T-helper 1 cell treated with Interleukin-12 subunit alpha and Interleukin-12 subunit beta and Interleukin-4 antibody, amounts not matched to agents 30 μg/mL and 1 μg/mL, for 36 hours (primary cell): ENCODE results near the gene CIDEC.
"Not testable (repeated sequence)": the region's sequence is repeated elsewhere in the genome, so short reads cannot be mapped to it uniquely, and the experiment has no call there.

ENCODE experiments used
- H3K27ac Mint-ChIP-seq: one replicate; pipeline ENCODE4 v1.8.0; 2021; ENCODE audit warnings: mild to moderate bottlenecking, mixed read lengths
- H3K27me3 Mint-ChIP-seq: one replicate; pipeline ENCODE4 v1.8.0; 2021; ENCODE audit warnings: low read depth, mixed read lengths
- H3K36me3 Mint-ChIP-seq: one replicate; pipeline ENCODE4 v1.8.0; 2021; ENCODE audit warnings: low read depth, mixed read lengths
- H3K4me1 Mint-ChIP-seq: one replicate; pipeline ENCODE4 v1.8.0; 2021; ENCODE audit warnings: low read depth, mixed read lengths
- H3K4me3 Mint-ChIP-seq: one replicate; pipeline ENCODE4 v1.8.0; 2021; ENCODE audit warnings: mild to moderate bottlenecking, moderate library complexity, mixed read lengths
- H3K9me3 Mint-ChIP-seq: one replicate; pipeline ENCODE4 v1.8.0; 2021; ENCODE audit warnings: mixed read lengths

CIDEC gene

DNA sequence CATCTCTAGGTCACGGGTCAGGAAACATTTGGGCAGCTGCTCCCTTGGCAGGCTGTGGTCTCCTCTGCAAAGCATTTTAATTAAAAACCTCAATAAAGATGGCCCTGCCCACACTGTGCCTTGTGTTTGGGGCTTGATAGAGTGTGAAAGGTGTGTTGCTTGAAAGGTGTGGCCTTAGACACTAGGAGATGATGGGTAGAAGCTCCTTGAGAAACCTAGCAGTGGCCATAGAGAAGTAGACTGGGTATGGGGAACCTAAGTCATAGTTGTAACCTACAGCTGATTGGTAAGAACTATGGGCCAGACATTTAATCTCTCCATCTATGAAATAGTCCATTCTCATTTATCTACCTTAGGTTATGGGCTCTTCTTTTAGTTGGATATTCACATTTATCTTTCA, 13.7 kb upstream of the CIDEC start:
- Mint-ChIP-seq H3K9me3 (no peaks in the 10 kb centered on the region), H3K27me3 (no peaks in the 10 kb centered on the region), H3K4me3 (no peak overlapping the region), H3K4me1 (peaks cover 38% of the 10 kb centered on the region), H3K36me3 (peaks cover 36% of the 10 kb centered on the region), H3K27ac (no peak overlapping the region)

- Mint-ChIP-seq H3K27ac (peak overlapping the region; percentile 98), H3K9me3 (no peaks in the 10 kb centered on the region), H3K27me3 (no peaks in the 10 kb centered on the region)
Observed at GRCh38 chr3:9891072-9891622, 11.1 kb upstream of the CIDEC start.

DNA sequence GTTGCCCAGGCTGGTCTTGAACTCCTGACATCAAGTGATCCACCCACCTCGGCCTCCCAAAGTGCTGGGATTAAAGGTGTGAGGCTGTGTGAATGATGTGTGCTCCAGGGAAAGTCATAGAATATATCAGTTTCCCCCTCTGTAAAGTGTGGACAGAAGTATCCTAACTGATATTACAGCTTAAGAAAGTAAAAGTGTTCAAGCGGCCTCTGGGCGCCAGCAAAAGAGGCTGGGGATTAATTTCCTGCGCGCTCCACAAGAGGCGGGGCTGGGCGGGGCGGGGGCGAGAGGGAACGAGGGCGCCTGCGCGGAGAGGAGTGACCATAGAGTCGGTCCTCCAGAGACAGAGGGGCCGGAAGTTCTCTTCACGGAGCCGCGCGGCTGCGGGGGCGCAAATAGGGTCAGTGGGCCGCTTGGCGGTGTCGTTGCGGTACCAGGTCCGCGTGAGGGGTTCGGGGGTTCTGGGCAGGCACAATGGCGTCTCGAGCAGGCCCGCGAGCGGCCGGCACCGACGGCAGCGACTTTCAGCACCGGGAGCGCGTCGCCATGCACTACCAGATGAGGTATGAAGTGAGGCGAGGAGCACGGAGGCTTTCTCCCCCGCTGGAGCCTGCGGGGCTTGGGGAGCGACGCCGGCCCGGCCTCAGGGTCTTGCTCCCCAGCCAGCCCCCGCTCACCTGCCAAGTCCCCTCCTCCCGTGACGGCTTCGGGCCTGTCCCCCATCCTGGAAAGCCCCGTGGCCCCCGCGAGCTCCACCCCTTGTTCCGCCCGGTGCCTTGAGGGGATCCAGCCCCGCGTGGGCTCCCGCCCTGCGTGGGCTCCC, 10.4 kb upstream of the CIDEC start, which contains the start of gene JAGN1:
Gene JAGN1 (plus strand): TSS at position 362 of the 823 bp plus-strand sequence. CDS start 113 bp downstream, at position 475.
- no peaks in the 10 kb centered on the region for H3K9me3 Mint-ChIP-seq
- H3K4me3 Mint-ChIP-seq = peak within 1 kb of the TSS; percentile 96
- H3K4me1 Mint-ChIP-seq = peaks cover 31% of the 10 kb centered on the region
- peak within 1 kb of the TSS; percentile 98 for H3K27ac Mint-ChIP-seq
- peaks cover 32% of the 10 kb centered on the region for H3K36me3 Mint-ChIP-seq
- no peaks in the 10 kb centered on the region for H3K27me3 Mint-ChIP-seq

More at GRCh38 chr3:9891072-9891622, 11.1 kb upstream of the CIDEC start:
- Mint-ChIP-seq H3K4me1 (peaks cover 32% of the 10 kb centered on the region), H3K4me3 (peak overlapping the region; percentile 96), H3K36me3 (peaks cover 34% of the 10 kb centered on the region)

- Mint-ChIP-seq H3K27me3 (no peaks in the 10 kb centered on the region), H3K27ac (no peak overlapping the region), H3K9me3 (no peaks in the 10 kb centered on the region), H3K4me1 (peaks cover 25% of the 10 kb centered on the region), H3K36me3 (peaks cover 25% of the 10 kb centered on the region), H3K4me3 (no peak overlapping the region)
Observed at GRCh38 chr3:9889405-9889804, 9.4 kb upstream of the CIDEC start.

DNA sequence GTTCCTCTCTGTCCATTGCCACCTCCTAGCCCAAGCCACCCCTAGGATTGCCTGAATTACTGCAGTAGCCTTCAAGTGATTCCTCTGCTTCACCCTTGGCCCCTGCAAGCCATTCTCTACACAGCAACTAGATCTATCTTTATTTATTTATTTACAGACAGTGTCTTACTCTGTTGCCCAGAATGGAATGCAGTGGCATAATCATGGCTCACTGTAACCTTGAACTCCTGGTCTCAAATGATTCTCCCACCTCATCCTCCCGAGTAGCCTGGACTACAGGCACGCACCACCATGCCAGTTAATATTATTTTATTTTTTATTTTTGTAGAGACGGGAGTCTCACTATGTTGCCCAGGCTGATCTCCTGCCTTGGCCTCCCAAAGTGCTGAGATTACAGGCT, 8.5 kb upstream of the CIDEC start:
- no peak overlapping the region for H3K4me3 Mint-ChIP-seq
- H3K4me1 Mint-ChIP-seq = peaks cover 17% of the 10 kb centered on the region
- H3K27me3 Mint-ChIP-seq = no peaks in the 10 kb centered on the region
- no peaks in the 10 kb centered on the region for H3K9me3 Mint-ChIP-seq
- no peak overlapping the region for H3K27ac Mint-ChIP-seq
- peaks cover 18% of the 10 kb centered on the region for H3K36me3 Mint-ChIP-seq

DNA sequence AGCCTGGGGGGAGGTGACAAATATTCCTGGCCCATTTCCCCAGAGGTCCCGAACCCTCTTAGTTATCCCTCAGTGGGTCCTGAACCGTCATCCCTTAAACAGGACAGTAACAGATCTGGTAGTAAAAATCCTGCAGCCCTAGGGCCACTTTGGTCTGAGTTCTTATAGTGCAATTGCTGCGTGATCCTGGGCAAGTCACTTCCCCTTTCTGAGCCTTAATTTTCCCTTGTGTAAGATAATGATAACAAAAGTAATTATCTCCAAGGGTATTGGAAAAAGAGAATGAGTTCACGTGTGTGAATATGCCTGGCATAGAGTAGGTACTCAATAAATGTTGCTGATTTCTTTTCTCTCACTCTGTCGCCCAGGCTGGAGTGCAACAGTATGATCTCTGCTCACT, 7.4 kb upstream of the CIDEC start:
- Mint-ChIP-seq H3K4me1 (peaks cover 9% of the 10 kb centered on the region), H3K36me3 (peaks cover 8% of the 10 kb centered on the region), H3K4me3 (no peak overlapping the region), H3K27me3 (no peaks in the 10 kb centered on the region), H3K9me3 (no peaks in the 10 kb centered on the region), H3K27ac (no peak overlapping the region)

GRCh38 chr3:9886328-9886727, 6.3 kb upstream of the CIDEC start:
- Mint-ChIP-seq H3K4me1 (peaks cover 4% of the 10 kb centered on the region), H3K4me3 (no peak overlapping the region), H3K27me3 (no peaks in the 10 kb centered on the region), H3K36me3 (peaks cover 3% of the 10 kb centered on the region), H3K9me3 (no peaks in the 10 kb centered on the region), H3K27ac (no peak overlapping the region)

DNA sequence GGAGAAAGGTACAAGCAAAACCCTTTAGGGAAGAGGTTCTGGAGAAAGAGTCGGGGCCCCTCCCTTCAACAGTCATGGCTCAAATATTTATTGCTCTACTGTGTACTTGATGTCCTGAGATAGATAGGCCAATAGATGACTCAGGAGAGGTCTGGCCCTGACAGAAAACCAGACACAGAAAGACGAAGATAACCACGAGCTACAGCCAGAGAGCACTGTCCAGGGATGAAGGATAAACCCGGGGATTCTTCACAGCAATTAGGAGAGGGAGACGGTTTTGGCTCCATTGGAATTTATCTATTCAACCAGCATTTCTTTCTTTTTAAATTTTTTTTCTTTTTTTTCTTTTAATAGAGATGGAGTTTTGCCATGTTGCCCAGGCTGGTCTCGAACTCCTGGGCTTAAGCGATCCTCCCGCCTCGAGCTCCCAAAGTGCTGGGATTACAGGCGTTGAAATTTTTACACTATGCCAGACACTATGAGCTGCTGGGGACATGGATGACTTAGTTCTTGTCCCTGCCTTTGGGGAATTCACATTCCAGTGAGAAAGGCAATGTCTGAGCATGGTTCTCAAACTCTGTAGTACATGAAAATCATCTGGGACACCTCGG, 4.6 kb upstream of the CIDEC start:
- Mint-ChIP-seq H3K27ac (no peak overlapping the region), H3K27me3 (peaks cover 2% of the 10 kb centered on the region), H3K36me3 (no peaks in the 10 kb centered on the region), H3K4me3 (no peak overlapping the region), H3K4me1 (peaks cover 2% of the 10 kb centered on the region), H3K9me3 (no peaks in the 10 kb centered on the region)

GRCh38 chr3:9883706-9884554, 3.9 kb upstream of the CIDEC start:
- Mint-ChIP-seq H3K36me3 (no peaks in the 10 kb centered on the region), H3K4me1 (no peaks in the 10 kb centered on the region), H3K27ac (no peak overlapping the region)

DNA sequence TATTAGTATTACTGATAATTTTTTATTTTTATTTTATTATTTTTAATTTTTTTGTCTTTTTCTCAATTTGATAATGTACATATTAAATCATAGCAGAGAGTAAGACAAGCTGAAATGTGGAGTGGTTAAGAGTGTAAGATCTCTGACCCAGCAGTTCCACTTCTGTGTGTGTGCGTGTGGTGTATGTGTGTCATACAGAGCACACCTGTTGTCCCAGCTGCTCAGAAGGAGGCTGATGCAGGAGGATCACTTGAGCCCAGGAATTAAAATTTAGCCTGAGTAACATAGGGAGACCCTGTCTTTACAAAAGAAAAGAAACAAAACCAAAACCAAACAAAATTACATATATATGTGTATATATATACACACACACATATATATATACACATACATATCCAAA, 1.4 kb upstream of the CIDEC start:
- Mint-ChIP-seq H3K4me3 (no peak overlapping the region), H3K27me3 (peaks cover 5% of the 10 kb centered on the region), H3K27ac (no peak overlapping the region), H3K9me3 (no peaks in the 10 kb centered on the region), H3K4me1 (no peaks in the 10 kb centered on the region), H3K36me3 (no peaks in the 10 kb centered on the region)

More at GRCh38 chr3:9883706-9884554, 3.9 kb upstream of the CIDEC start:
- Mint-ChIP-seq H3K4me3 (no peak overlapping the region), H3K27me3 (peaks cover 5% of the 10 kb centered on the region), H3K9me3 (no peaks in the 10 kb centered on the region)

GRCh38 chr3:9878700-9879099, 1.4 kb downstream of the CIDEC start:
- no peak overlapping the region for H3K4me3 Mint-ChIP-seq
- H3K36me3 Mint-ChIP-seq = no peaks in the 10 kb centered on the region
- H3K27me3 Mint-ChIP-seq = peaks cover 5% of the 10 kb centered on the region
- no peaks in the 10 kb centered on the region for H3K9me3 Mint-ChIP-seq
- H3K4me1 Mint-ChIP-seq = no peaks in the 10 kb centered on the region
- no peak overlapping the region for H3K27ac Mint-ChIP-seq

DNA sequence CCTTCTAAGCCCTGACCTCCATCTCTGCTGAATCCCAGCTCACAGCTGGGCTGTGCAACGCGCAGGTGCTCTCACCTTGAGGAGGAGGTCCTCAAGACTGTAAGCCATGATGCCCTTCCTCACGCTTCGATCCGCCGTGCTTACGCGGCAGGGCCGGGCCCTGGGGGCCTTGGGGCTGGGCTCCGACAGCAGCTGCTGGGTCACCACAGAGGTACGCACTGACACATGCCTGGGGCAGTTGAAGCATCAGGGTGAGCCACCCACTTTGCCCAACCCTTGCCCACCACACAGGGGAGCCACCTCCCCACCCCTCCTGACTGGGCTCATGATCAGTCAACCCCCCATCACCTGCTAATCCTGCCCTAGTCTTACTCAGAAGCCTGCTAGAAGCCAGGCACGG, 3.1 kb downstream of the CIDEC start:
- Mint-ChIP-seq H3K27ac (no peak overlapping the region), H3K9me3 (no peaks in the 10 kb centered on the region), H3K4me3 (no peak overlapping the region), H3K36me3 (no peaks in the 10 kb centered on the region), H3K27me3 (peaks cover 5% of the 10 kb centered on the region), H3K4me1 (no peaks in the 10 kb centered on the region)

DNA sequence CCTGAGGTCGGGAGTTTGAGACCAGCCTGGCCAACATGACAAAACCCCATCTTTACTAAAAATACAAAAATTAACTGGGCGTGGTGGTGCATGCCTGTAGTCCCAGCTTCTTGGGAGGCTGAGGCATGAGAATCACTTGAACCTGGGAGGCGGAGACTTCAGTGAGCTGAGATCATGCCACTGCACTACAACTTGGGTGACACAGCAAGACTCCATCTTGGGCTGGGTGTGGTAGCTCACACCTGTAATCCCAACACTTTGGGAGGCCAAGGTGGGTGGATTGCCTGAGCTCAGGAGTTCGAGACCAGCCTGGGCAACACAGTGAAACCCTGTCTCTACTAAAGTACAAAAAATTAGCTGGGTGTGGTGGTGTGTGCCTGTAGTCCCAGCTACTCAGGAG, 3.8 kb downstream of the CIDEC start:
- not testable (repeated sequence) for H3K9me3 Mint-ChIP-seq, H3K36me3 Mint-ChIP-seq, H3K4me1 Mint-ChIP-seq, H3K27me3 Mint-ChIP-seq, H3K27ac Mint-ChIP-seq, H3K4me3 Mint-ChIP-seq

GRCh38 chr3:9875448-9875847, 4.6 kb downstream of the CIDEC start:
- no peaks in the 10 kb centered on the region for H3K36me3 Mint-ChIP-seq
- H3K9me3 Mint-ChIP-seq = no peaks in the 10 kb centered on the region
- peaks cover 5% of the 10 kb centered on the region for H3K27me3 Mint-ChIP-seq
- H3K4me3 Mint-ChIP-seq = no peak overlapping the region
- no peak overlapping the region for H3K27ac Mint-ChIP-seq
- H3K4me1 Mint-ChIP-seq = no peaks in the 10 kb centered on the region
